ENCODE results near the gene SNRNP200.

- TF ChIP-seq CTCF (IDR thresholded peaks at IDR 0.05) (no peak), POLR2A (IDR thresholded peaks at IDR 0.05) (no peak)
These were observed 19.3 kb upstream of the SNRNP200 start for GRCh38 chr2:96324721-96325040.
